ENCODE results near the gene ATF7. TPM values are rescaled to one million over a fixed set of nuclear protein-coding genes. Genes with fewer than 3 reads are reported as not detected.

Gene ATF7
- total and polyA plus RNA-seq, 2 of the 13 experiments (the other 11 are each of a cell fraction or from before 2014, with no cell fraction given), result 9.6 to 16.2 TPM

- TF ChIP-seq TFDP2 (CRISPR knock-in tag; IDR thresholded peaks at IDR 0.05), result no peak
- TF ChIP-seq ARNT2 (CRISPR knock-in tag; IDR thresholded peaks at IDR 0.05; ENCODE audit: low read depth), result 0 out of 2 replicates have a peak, but pooled peaks have one; percentile 37
- no peak for TF ChIP-seq CERS6 (CRISPR knock-in tag; IDR thresholded peaks at IDR 0.05)
- 0 out of 2 replicates have a peak, but pooled peaks have one; percentile 26 for TF ChIP-seq GATAD1 (CRISPR knock-in tag; IDR thresholded peaks at IDR 0.05)
- no peak for TF ChIP-seq ZNF281 (CRISPR knock-in tag; IDR thresholded peaks at IDR 0.05; ENCODE audit: borderline replicate concordance)
- TF ChIP-seq ZNF597 (CRISPR knock-in tag; IDR thresholded peaks at IDR 0.05), result no peak
- TF ChIP-seq SAP130 (CRISPR knock-in tag; IDR thresholded peaks at IDR 0.05; ENCODE audit: low read depth), result peak; percentile 60
- no peak for TF ChIP-seq RORA (CRISPR knock-in tag; IDR thresholded peaks at IDR 0.05)
- TF ChIP-seq NCOA1 (CRISPR knock-in tag; IDR thresholded peaks at IDR 0.05), result no peak
- no peak for TF ChIP-seq ZNF780A (CRISPR knock-in tag; IDR thresholded peaks at IDR 0.05)
- TF ChIP-seq ZNF230 (CRISPR knock-in tag; IDR thresholded peaks at IDR 0.05), result no peak
- no peak for TF ChIP-seq ZNF761 (CRISPR knock-in tag; conservative IDR thresholded peaks at IDR 0.05)
- TF ChIP-seq MAFG (CRISPR knock-in tag; IDR thresholded peaks at IDR 0.05), result no peak
- TF ChIP-seq HMGXB3 (CRISPR knock-in tag; IDR thresholded peaks at IDR 0.05; ENCODE audit: borderline replicate concordance), result 0 out of 2 replicates have a peak, but pooled peaks have one; percentile 41
- TF ChIP-seq PBX2 (CRISPR knock-in tag; IDR thresholded peaks at IDR 0.05), result no peak
- TF ChIP-seq MLLT10 (CRISPR knock-in tag; IDR thresholded peaks at IDR 0.05), result no peak
- no peak for TF ChIP-seq ZNF614 (CRISPR knock-in tag; IDR thresholded peaks at IDR 0.05; ENCODE audit: borderline replicate concordance)
Measured at GRCh38 chr12:53495903-53496751, 130.1 kb downstream of the ATF7 start (continued).

Data from HepG2 (cell line).